Measurements from ENCODE around the gene PPP2R2B.

The PPP2R2B gene

DNA sequence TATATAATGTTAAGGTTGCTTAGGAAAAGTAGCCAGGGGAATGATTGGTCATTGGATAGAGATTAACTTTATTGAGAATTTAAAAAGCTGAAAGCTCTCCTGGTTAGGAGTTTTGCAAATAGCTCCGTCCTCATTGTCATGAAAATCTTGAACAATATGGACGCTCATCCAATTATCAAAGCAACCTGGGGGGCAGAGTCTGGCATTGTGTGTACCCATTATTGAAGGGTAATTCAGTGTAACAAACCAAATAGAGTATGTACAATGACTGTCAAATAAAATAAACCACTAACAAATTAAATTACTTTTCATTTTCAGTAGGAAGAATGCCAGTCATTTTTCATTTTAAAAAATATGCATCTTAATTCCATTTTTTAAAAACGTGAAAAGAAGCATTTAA is 218.6 kb downstream of the PPP2R2B start:
- no peak for TF ChIP-seq FOXK2 (IDR thresholded peaks at IDR 0.05)
- TF ChIP-seq SUZ12 (IDR thresholded peaks at IDR 0.05): no peak
- TF ChIP-seq L3MBTL2 (conservative IDR thresholded peaks at IDR 0.05): no peak
- TF ChIP-seq HDGF (IDR thresholded peaks at IDR 0.05; ENCODE audit: borderline replicate concordance): no peak
- TF ChIP-seq ELF4 (IDR thresholded peaks at IDR 0.05): no peak
- TF ChIP-seq ZNF384 (IDR thresholded peaks at IDR 0.05): no peak
- TF ChIP-seq FOXA1 (IDR thresholded peaks at IDR 0.05): no peak
- TF ChIP-seq LEF1 (IDR thresholded peaks at IDR 0.05; ENCODE audit: borderline replicate concordance): no peak
- no peak for TF ChIP-seq CTBP1 (IDR thresholded peaks at IDR 0.05; ENCODE audit: borderline replicate concordance)
- no peak for TF ChIP-seq BHLHE40 (IDR thresholded peaks at IDR 0.05; ENCODE audit: borderline replicate concordance)
- TF ChIP-seq SP1 (IDR thresholded peaks at IDR 0.05): no peak
- TF ChIP-seq NFRKB (IDR thresholded peaks at IDR 0.05): no peak
- TF ChIP-seq, protein P1, sequence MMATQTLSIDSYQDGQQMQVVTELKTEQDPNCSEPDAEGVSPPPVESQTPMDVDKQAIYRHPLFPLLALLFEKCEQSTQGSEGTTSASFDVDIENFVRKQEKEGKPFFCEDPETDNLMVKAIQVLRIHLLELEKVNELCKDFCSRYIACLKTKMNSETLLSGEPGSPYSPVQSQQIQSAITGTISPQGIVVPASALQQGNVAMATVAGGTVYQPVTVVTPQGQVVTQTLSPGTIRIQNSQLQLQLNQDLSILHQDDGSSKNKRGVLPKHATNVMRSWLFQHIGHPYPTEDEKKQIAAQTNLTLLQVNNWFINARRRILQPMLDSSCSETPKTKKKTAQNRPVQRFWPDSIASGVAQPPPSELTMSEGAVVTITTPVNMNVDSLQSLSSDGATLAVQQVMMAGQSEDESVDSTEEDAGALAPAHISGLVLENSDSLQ (IDR thresholded peaks at IDR 0.05): no peak
- no peak for TF ChIP-seq FOXM1 (IDR thresholded peaks at IDR 0.05; ENCODE audit: borderline replicate concordance)
- TF ChIP-seq TARDBP (IDR thresholded peaks at IDR 0.05): no peak
- TF ChIP-seq ARNT (IDR thresholded peaks at IDR 0.05): no peak
- ChIA-PET CTCF (interaction anchor here (0.9 kb wide), 1 partner anchor 118 kb away, joined by 3 read pairs; no protein-coding TSS in a partner anchor), POLR2A (no interaction called here)
- DNase-seq (ENCODE audit: extremely low spot score): no peak

DNA sequence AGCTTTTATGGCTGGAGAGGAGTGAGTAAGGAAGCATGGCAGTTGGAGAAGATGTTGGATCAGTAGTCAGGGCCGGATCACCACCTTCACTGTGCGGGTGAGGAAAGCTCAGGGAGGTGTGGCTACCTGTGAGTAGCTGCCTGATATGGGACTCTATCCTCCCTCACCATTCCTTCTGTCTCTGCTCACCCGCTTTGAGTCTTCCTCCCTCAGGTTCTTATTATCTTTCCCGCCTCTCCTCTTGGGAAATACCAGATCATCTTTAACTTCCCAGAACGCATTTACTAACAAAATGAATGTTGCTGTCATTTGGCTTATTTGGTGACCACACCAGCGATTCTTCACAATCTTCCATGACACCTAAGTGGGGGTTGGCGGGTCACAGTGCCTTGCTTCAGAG is 221.9 kb downstream of the PPP2R2B start:
- DNase-seq (ENCODE audit: extremely low spot score): no peak
- TF ChIP-seq FOXA1 (IDR thresholded peaks at IDR 0.05) (no peak), CTBP1 (IDR thresholded peaks at IDR 0.05; ENCODE audit: borderline replicate concordance) (no peak), ZNF384 (IDR thresholded peaks at IDR 0.05) (no peak), HDGF (IDR thresholded peaks at IDR 0.05; ENCODE audit: borderline replicate concordance) (no peak), BHLHE40 (IDR thresholded peaks at IDR 0.05; ENCODE audit: borderline replicate concordance) (no peak), FOXM1 (IDR thresholded peaks at IDR 0.05; ENCODE audit: borderline replicate concordance) (no peak), TARDBP (IDR thresholded peaks at IDR 0.05) (no peak), SUZ12 (IDR thresholded peaks at IDR 0.05) (no peak), NFRKB (IDR thresholded peaks at IDR 0.05) (no peak), ELF4 (IDR thresholded peaks at IDR 0.05) (no peak), LEF1 (IDR thresholded peaks at IDR 0.05; ENCODE audit: borderline replicate concordance) (no peak), ARNT (IDR thresholded peaks at IDR 0.05) (no peak), L3MBTL2 (conservative IDR thresholded peaks at IDR 0.05) (no peak), FOXK2 (IDR thresholded peaks at IDR 0.05) (no peak), SP1 (IDR thresholded peaks at IDR 0.05) (no peak)
- TF ChIP-seq, protein P1 (IDR thresholded peaks at IDR 0.05): no peak
- CTCF ChIA-PET: no interaction called here
- POLR2A ChIA-PET: no interaction called here

DNA sequence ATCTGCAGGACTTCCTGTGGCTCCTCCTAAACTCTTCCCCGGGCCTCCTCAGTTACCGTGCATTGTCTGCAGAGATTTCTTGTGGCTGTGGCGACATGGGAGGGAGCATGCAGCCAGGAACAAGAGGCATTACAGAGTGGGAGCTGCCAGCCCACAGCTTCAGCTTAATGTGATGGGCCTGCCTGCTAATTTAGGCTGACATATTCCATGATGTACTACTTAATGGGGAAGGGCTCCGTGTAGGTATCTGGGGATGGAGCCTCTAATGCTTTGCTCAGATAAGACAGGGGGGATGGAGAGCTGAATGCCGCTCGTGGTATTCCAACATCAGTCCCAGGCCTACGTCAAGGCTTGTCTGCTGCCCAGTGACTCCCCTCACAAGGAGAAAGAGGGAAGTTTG is 225.0 kb downstream of the PPP2R2B start:
- ChIA-PET CTCF (interaction anchor here (0.6 to 0.8 kb wide), 2 partner anchors 11 to 53 kb away, joined by 3 read pairs; no protein-coding TSS in a partner anchor), POLR2A (no interaction called here)
- TF ChIP-seq ELF4 (IDR thresholded peaks at IDR 0.05): no peak
- no peak for TF ChIP-seq FOXA1 (IDR thresholded peaks at IDR 0.05)
- no peak for TF ChIP-seq NFRKB (IDR thresholded peaks at IDR 0.05)
- no peak for TF ChIP-seq ARNT (IDR thresholded peaks at IDR 0.05)
- DNase-seq (ENCODE audit: extremely low spot score): no peak

DNA sequence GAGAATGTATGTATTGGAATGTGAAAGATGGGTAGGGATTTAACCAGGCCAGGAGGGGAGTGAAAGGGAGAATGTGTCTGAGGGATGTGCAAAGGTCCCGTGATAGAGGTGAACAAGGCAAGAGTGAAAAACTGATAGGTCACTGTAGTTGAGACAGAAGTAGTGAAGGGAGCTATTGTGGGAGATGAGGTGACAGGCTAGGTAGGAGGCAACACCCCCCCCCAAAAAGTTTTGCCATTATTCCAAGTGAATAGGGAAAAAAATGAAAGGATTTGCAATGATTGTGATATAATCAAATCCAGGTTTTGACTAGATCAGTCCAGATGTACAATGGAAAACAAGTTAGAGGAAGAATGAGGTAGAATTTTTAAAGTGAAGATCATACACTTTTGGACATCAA is 226.0 kb downstream of the PPP2R2B start:
- CTCF ChIA-PET: no interaction called here
- no peak for DNase-seq (ENCODE audit: extremely low spot score)
- TF ChIP-seq, protein P1 (IDR thresholded peaks at IDR 0.05): no peak
- no peak for TF ChIP-seq HDGF (IDR thresholded peaks at IDR 0.05; ENCODE audit: borderline replicate concordance)
- TF ChIP-seq LEF1 (IDR thresholded peaks at IDR 0.05; ENCODE audit: borderline replicate concordance): no peak
- no peak for TF ChIP-seq ARNT (IDR thresholded peaks at IDR 0.05)
- no peak for TF ChIP-seq FOXA1 (IDR thresholded peaks at IDR 0.05)
- TF ChIP-seq SUZ12 (IDR thresholded peaks at IDR 0.05): no peak
- TF ChIP-seq L3MBTL2 (conservative IDR thresholded peaks at IDR 0.05): no peak
- TF ChIP-seq BHLHE40 (IDR thresholded peaks at IDR 0.05; ENCODE audit: borderline replicate concordance): no peak
- TF ChIP-seq FOXM1 (IDR thresholded peaks at IDR 0.05; ENCODE audit: borderline replicate concordance): no peak
- TF ChIP-seq SP1 (IDR thresholded peaks at IDR 0.05): no peak
- no peak for TF ChIP-seq CTBP1 (IDR thresholded peaks at IDR 0.05; ENCODE audit: borderline replicate concordance)
- no peak for TF ChIP-seq TARDBP (IDR thresholded peaks at IDR 0.05)
- TF ChIP-seq ZNF384 (IDR thresholded peaks at IDR 0.05): no peak
- no peak for TF ChIP-seq NFRKB (IDR thresholded peaks at IDR 0.05)
- TF ChIP-seq FOXK2 (IDR thresholded peaks at IDR 0.05): no peak
- no peak for TF ChIP-seq ELF4 (IDR thresholded peaks at IDR 0.05)
- POLR2A ChIA-PET: no interaction called here

DNA sequence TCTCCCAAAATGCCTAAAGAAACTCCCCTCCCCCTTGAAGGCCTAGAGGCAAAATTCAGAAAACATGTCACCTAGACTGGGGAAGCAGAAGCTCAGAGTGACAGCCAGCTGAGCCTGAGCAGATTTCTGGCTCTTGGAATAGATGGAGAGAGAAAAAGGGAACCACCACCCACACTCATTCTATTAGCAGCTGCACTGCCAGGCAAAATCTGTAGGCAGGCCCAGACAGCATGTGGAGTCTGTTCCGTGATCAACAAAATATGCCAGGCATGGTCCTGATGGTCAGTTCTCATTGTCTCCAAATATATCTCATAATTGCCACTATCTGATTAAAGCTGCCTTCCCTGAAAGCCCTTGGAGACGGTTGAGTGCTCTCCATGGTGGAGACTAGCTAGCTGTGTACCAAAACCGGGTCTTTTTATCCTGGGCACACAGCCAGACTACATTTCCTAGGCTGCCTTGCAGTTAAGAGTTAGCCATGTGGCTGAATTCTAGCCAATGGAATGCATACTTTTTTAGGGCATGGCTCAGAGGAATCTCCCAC is 230.8 kb downstream of the PPP2R2B start:
- DNase-seq (ENCODE audit: extremely low spot score): no peak
- TF ChIP-seq SP1 (IDR thresholded peaks at IDR 0.05): no peak
- TF ChIP-seq, protein P1 (IDR thresholded peaks at IDR 0.05): no peak
- ChIA-PET CTCF (no interaction called here), POLR2A (no interaction called here)

DNA sequence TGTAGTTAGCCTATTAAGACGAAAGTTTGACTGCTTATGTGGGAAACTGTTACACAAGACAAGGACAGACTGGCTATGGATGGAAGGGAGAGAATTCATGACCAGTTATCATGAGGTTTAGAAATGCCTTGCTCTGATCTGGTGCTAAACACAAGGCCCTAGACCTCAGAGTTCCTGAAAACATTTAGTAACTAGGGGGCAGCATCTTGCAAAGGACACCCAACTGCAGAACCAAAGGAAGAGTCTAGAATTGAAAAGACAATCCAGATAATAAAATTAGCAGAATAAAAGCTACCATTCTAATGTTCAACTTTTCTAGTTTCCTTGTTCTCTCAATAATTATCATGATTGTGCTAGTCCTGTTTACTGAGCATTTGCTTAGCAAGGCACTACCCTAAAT is 232.1 kb downstream of the PPP2R2B start:
- CTCF ChIA-PET: no interaction called here
- POLR2A ChIA-PET: no interaction called here
- DNase-seq (ENCODE audit: extremely low spot score): no peak
- TF ChIP-seq HDGF (IDR thresholded peaks at IDR 0.05; ENCODE audit: borderline replicate concordance): no peak
- no peak for TF ChIP-seq BHLHE40 (IDR thresholded peaks at IDR 0.05; ENCODE audit: borderline replicate concordance)
- TF ChIP-seq ELF4 (IDR thresholded peaks at IDR 0.05): no peak
- TF ChIP-seq, protein P1 (IDR thresholded peaks at IDR 0.05): no peak
- TF ChIP-seq ARNT (IDR thresholded peaks at IDR 0.05): no peak
- no peak for TF ChIP-seq FOXK2 (IDR thresholded peaks at IDR 0.05)
- TF ChIP-seq TARDBP (IDR thresholded peaks at IDR 0.05): no peak
- TF ChIP-seq CTBP1 (IDR thresholded peaks at IDR 0.05; ENCODE audit: borderline replicate concordance): no peak
- TF ChIP-seq SUZ12 (IDR thresholded peaks at IDR 0.05): no peak
- TF ChIP-seq L3MBTL2 (conservative IDR thresholded peaks at IDR 0.05): no peak
